Neural progenitor cell (in vitro differentiated cells): ENCODE results near the gene PERM1. TPM values are rescaled to one million over a fixed set of nuclear protein-coding genes. Genes with fewer than 3 reads are reported as not detected.
A peak's percentile ranks its signal among the peaks of the same experiment; 100 is the strongest.
"Not testable (repeated sequence)": the region's sequence is repeated elsewhere in the genome, so short reads cannot be mapped to it uniquely, and the experiment has no call there.

Experiments used
- DNase-seq: peaks from one replicate; pipeline ENCODE4 v3.0.0-alpha.2; 2016; ENCODE audit warnings: low spot score
- H2AFZ ChIP-seq: fragments of 200-600 bp; sonication (generic); replicated peaks from 2 replicates; pipeline ENCODE4 v1.6.1; 2016; ENCODE audit warnings: antibody characterized with exemption
- H3F3A ChIP-seq: fragments of 200-600 bp; sonication (generic); 2 replicates; pipeline ENCODE4 v1.6.1; 2016; ENCODE audit warnings: antibody characterized with exemption, low read depth
- H3K27ac ChIP-seq: fragments of 200-600 bp; sonication (generic); 2 replicates; pipeline ENCODE4 v1.5.1; 2016; ENCODE audit warnings: mild to moderate bottlenecking
- H3K27me3 ChIP-seq: fragments of 200-600 bp; sonication (generic); 2 replicates; pipeline ENCODE4 v1.6.1; 2016; ENCODE audit warnings: mild to moderate bottlenecking, moderate library complexity
- H3K36me3 ChIP-seq: fragments of 200-600 bp; sonication (generic); 2 replicates; pipeline ENCODE4 v1.5.1; 2016
- H3K4me1 ChIP-seq: fragments of 200-600 bp; sonication (generic); 2 replicates; pipeline ENCODE4 v1.6.1; 2016; ENCODE audit warnings: mixed run types
- H3K4me2 ChIP-seq: fragments of 200-600 bp; sonication (generic); 2 replicates; pipeline ENCODE4 v1.6.1; 2016
- H3K4me3 ChIP-seq: fragments of 200-600 bp; sonication (generic); 2 replicates; pipeline ENCODE4 v1.5.1; 2016
- H3K79me2 ChIP-seq: fragments of 200-600 bp; sonication (generic); 2 replicates; pipeline ENCODE4 v1.6.1; 2016; ENCODE audit warnings: low read depth
- H3K9ac ChIP-seq: fragments of 200-600 bp; sonication (generic); 2 replicates; pipeline ENCODE4 v1.6.1; 2016
- H3K9me3 ChIP-seq: fragments of 200-600 bp; sonication (generic); 2 replicates; pipeline ENCODE4 v1.5.1; 2016; ENCODE audit warnings: low read depth
- H4K20me1 ChIP-seq: fragments of 200-600 bp; sonication (generic); 2 replicates; pipeline ENCODE4 v1.6.1; 2016; ENCODE audit warnings: low read depth
- H3K27ac Mint-ChIP-seq: 3 replicates; pipeline ENCODE4 v1.8.0; 2021; ENCODE audit warnings: mixed read lengths
- H3K27me3 Mint-ChIP-seq: 2 replicates; pipeline ENCODE4 v1.8.0; 2022; ENCODE audit warnings: low read depth, mild to moderate bottlenecking, inconsistent platforms, moderate library complexity, mixed read lengths; ENCODE audit not compliant: insufficient read depth
- H3K36me3 Mint-ChIP-seq: 3 replicates; pipeline ENCODE4 v1.8.0; 2021; ENCODE audit warnings: mixed read lengths
- H3K4me1 Mint-ChIP-seq: 3 replicates; pipeline ENCODE4 v1.8.0; 2021; ENCODE audit warnings: mixed read lengths
- H3K4me3 Mint-ChIP-seq: 3 replicates; pipeline ENCODE4 v1.8.0; 2021; ENCODE audit warnings: mild to moderate bottlenecking, moderate library complexity, mixed read lengths
- H3K9me3 Mint-ChIP-seq: 3 replicates; pipeline ENCODE4 v1.8.0; 2020; ENCODE audit warnings: mixed read lengths
- CTCF ChIP-seq: fragments of 200-600 bp; sonication (generic); IDR thresholded peaks from 2 replicates; pipeline ENCODE4 v1.5.1; 2017; ENCODE audit warnings: antibody characterized with exemption, mild to moderate bottlenecking
- EZH2 ChIP-seq: fragments of 200-600 bp; sonication (generic); IDR thresholded peaks from 2 replicates; pipeline ENCODE4 v1.6.1; 2017; ENCODE audit warnings: antibody characterized with exemption, mild to moderate bottlenecking, moderate library complexity
- total RNA-seq: library from RNA; depleted of rRNA; stranded (reverse); fragments of >200 nt; gene quantifications from 2 replicates; pipeline ENCODE4 v1.2.3, GENCODE V29; 2015; ENCODE audit warnings: low replicate concordance

The PERM1 gene
- total RNA-seq, 1 donor from 2014 or later, result not detected

- Mint-ChIP-seq H3K36me3 (no peaks in the 10 kb centered on the region), H3K27ac (no peak overlapping the region), H3K9me3 (peaks cover 2% of the 10 kb centered on the region), H3K27me3 (peaks cover 10% of the 10 kb centered on the region), H3K4me1 (peaks cover 22% of the 10 kb centered on the region), H3K4me3 (peak overlapping the region; percentile 79)
- Histone ChIP-seq H3F3A (peaks cover 24% of the 10 kb centered on the region), H2AFZ (no peak overlapping the region), H4K20me1 (peaks cover 34% of the 10 kb centered on the region), H3K27ac (peak overlapping the region; percentile 99), H3K9me3 (no peaks in the 10 kb centered on the region), H3K4me3 (peak overlapping the region; percentile 69), H3K4me2 (peak overlapping the region; percentile 70), H3K9ac (peak overlapping the region; percentile 70), H3K4me1 (peaks cover 27% of the 10 kb centered on the region), H3K79me2 (peaks cover 39% of the 10 kb centered on the region), H3K36me3 (no peaks in the 10 kb centered on the region), H3K27me3 (no peaks in the 10 kb centered on the region)
- TF ChIP-seq CTCF (peak; percentile 54), EZH2 (no peak)
- peak; percentile 95 for DNase-seq
Observed at GRCh38 chr1:1019122-1019999, 37.5 kb upstream of the PERM1 start.

GRCh38 chr1:1018321-1018685 lies 36.4 kb upstream of the PERM1 start:
- H2AFZ ChIP-seq, H3K27me3 Mint-ChIP-seq, H3K36me3 Mint-ChIP-seq, H3K4me3 Mint-ChIP-seq, H3K9me3 Mint-ChIP-seq, H3K36me3 ChIP-seq, DNase-seq, H3K4me2 ChIP-seq, H3K27ac ChIP-seq, H3K27ac Mint-ChIP-seq, H3K4me3 ChIP-seq, H3K9me3 ChIP-seq, H3K27me3 ChIP-seq, H3K9ac ChIP-seq: not testable (repeated sequence)
- peaks cover 32% of the 10 kb centered on the region for H3K4me1 Mint-ChIP-seq
- H4K20me1 ChIP-seq, result peaks cover 24% of the 10 kb centered on the region
- H3F3A ChIP-seq, result peaks cover 28% of the 10 kb centered on the region
- H3K4me1 ChIP-seq, result peaks cover 29% of the 10 kb centered on the region
- peaks cover 31% of the 10 kb centered on the region for H3K79me2 ChIP-seq

GRCh38 chr1:1017397-1018320 lies 35.8 kb upstream of the PERM1 start:
- not testable (repeated sequence) for H3K4me3 ChIP-seq, H3K36me3 Mint-ChIP-seq, H3K9me3 ChIP-seq, H3K9ac ChIP-seq, H2AFZ ChIP-seq, H3K27ac ChIP-seq, H3K9me3 Mint-ChIP-seq, H3K27me3 Mint-ChIP-seq, H3K4me2 ChIP-seq, H3K36me3 ChIP-seq, H3K27me3 ChIP-seq, DNase-seq
- H3K4me3 Mint-ChIP-seq, result peak overlapping the region; percentile 11
- H3F3A ChIP-seq, result peaks cover 34% of the 10 kb centered on the region
- peaks cover 17% of the 10 kb centered on the region for H4K20me1 ChIP-seq
- H3K79me2 ChIP-seq, result peaks cover 24% of the 10 kb centered on the region
- H3K27ac Mint-ChIP-seq, result peak overlapping the region; percentile 69
- H3K4me1 Mint-ChIP-seq, result peaks cover 31% of the 10 kb centered on the region
- H3K4me1 ChIP-seq, result peaks cover 34% of the 10 kb centered on the region

- peaks cover 2% of the 10 kb centered on the region for H3K9me3 Mint-ChIP-seq
- H3K27ac ChIP-seq, result no peak overlapping the region
- H3K4me1 Mint-ChIP-seq, result peaks cover 26% of the 10 kb centered on the region
- peaks cover 6% of the 10 kb centered on the region for H3K27me3 Mint-ChIP-seq
- peak; percentile 23 for TF ChIP-seq CTCF
- no peak for TF ChIP-seq EZH2
- H3K4me2 ChIP-seq, result peak overlapping the region; percentile 92
- no peaks in the 10 kb centered on the region for H3K36me3 Mint-ChIP-seq
- H3K9ac ChIP-seq, result no peak overlapping the region
- H3K4me3 ChIP-seq, result no peak overlapping the region
- H3F3A ChIP-seq, result peaks cover 30% of the 10 kb centered on the region
- H3K27ac Mint-ChIP-seq, result no peak overlapping the region
- H3K36me3 ChIP-seq, result no peaks in the 10 kb centered on the region
- H3K79me2 ChIP-seq, result no peaks in the 10 kb centered on the region
- H3K4me3 Mint-ChIP-seq, result peak overlapping the region; percentile 60
- peaks cover 23% of the 10 kb centered on the region for H3K4me1 ChIP-seq
- no peaks in the 10 kb centered on the region for H3K9me3 ChIP-seq
- no peaks in the 10 kb centered on the region for H3K27me3 ChIP-seq
- H4K20me1 ChIP-seq, result no peaks in the 10 kb centered on the region
- peak; percentile 61 for DNase-seq
- no peak overlapping the region for H2AFZ ChIP-seq
Observed at GRCh38 chr1:1014799-1015681, 33.1 kb upstream of the PERM1 start.
